ENCODE measurements around the gene ZFY. TPM values are rescaled to one million over a fixed set of nuclear protein-coding genes. Genes with fewer than 3 reads are reported as not detected.
A peak's percentile ranks its signal among the peaks of the same experiment; 100 is the strongest.

ZFY gene
- polyA plus RNA-seq, 1 experiment, result 5.2 TPM

DNA sequence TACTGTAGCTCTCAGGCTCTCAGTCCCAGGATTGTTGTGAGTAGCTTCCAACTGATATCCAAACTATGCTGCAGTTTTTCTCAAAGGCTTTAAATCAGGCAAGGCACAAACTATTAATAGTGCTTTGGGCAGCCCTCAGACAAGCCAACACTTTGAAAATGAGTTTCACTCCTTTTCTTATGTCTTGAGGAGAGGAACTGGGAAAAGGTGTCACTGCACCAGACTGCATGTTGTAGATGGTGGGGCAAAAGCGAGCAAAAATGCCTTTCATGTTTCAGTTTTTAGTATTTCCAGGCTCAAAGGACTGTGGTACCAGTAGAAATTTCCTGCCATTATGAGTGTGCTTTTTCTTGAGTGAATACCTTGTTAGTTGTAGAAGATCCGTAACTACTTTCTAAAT is 39.1 kb upstream of the ZFY start:
- POLR2A ChIA-PET, result no interaction called here
- Histone ChIP-seq H3K4me3 (ENCODE audit: low read depth, low read length) (no peak overlapping the region), H3K27me3 (ENCODE audit: control insufficient read depth, insufficient read depth, low read length) (no peaks in the 10 kb centered on the region), H3K36me3 (ENCODE audit: control insufficient read depth, insufficient read depth, low read length) (no peaks in the 10 kb centered on the region)
- TF ChIP-seq, protein P1, sequence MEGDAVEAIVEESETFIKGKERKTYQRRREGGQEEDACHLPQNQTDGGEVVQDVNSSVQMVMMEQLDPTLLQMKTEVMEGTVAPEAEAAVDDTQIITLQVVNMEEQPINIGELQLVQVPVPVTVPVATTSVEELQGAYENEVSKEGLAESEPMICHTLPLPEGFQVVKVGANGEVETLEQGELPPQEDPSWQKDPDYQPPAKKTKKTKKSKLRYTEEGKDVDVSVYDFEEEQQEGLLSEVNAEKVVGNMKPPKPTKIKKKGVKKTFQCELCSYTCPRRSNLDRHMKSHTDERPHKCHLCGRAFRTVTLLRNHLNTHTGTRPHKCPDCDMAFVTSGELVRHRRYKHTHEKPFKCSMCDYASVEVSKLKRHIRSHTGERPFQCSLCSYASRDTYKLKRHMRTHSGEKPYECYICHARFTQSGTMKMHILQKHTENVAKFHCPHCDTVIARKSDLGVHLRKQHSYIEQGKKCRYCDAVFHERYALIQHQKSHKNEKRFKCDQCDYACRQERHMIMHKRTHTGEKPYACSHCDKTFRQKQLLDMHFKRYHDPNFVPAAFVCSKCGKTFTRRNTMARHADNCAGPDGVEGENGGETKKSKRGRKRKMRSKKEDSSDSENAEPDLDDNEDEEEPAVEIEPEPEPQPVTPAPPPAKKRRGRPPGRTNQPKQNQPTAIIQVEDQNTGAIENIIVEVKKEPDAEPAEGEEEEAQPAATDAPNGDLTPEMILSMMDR (IDR thresholded peaks at IDR 0.05; ENCODE audit: insufficient read depth, low read depth, low read length), result no peak
- CTCF ChIA-PET, result no interaction called here
- DNase-seq (ENCODE audit: low read depth), result no peak

DNA sequence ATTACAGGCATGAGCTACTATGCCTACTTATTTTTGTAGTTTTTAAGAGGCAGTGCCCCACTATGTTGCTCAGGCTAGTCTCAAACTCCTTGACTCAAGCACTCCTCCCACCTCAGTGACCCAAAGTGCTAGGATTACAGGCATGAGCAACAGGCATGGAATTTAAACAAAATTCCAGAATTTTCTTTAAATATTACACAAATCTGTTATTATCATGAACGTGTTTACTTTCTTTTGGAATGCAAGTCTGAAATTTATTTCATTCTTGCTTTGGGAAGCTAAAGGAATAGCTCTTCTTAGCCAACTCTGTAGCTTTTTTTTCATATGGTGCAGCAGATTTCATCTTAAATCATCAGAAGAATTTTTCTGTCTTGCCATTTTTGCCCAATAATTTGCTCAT is 27.8 kb upstream of the ZFY start:
- TF ChIP-seq, protein P1 (IDR thresholded peaks at IDR 0.05; ENCODE audit: insufficient read depth, low read depth, low read length), result no peak
- DNase-seq (ENCODE audit: low read depth), result peak; percentile 67
- H3K36me3 ChIP-seq (ENCODE audit: control insufficient read depth, insufficient read depth, low read length), result no peaks in the 10 kb centered on the region
- CTCF ChIA-PET, result no interaction called here
- no peak overlapping the region for H3K4me3 ChIP-seq (ENCODE audit: low read depth, low read length)
- POLR2A ChIA-PET, result no interaction called here
- H3K27me3 ChIP-seq (ENCODE audit: control insufficient read depth, insufficient read depth, low read length), result no peaks in the 10 kb centered on the region

DNA sequence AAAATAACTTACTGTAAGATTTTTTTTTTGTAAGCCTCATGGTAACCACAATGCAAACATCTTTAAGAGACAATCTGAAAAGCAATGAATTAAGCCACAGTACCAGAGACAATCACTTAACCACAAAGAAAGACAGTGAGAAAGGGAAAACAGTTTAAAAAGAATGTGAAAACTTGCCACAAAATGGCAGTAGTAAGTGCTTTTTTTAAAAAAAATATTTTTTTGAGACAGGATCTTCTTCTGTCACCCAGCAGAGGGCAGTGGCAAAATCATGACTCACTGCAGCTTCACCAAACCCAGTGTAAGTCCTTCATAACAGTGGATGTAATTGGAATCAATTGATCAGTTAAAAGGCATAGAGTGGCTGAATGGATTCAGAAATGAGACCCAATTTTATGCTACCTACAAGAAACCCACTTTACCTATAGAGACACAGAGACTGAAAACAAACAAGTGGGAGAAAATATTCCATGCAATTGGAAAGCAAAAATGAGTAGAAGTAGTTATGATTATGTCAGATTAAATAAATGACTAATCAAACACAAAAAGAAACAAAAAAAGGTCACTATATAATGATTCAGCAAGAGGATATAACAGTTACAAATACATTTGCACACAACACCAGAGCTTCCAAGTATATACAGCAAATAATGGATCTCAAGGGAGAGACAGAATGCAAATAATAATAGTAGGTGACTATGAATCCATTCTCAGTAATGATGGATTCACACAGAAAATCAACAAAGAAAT is 21.9 kb upstream of the ZFY start:
- CTCF ChIA-PET, result no interaction called here
- Histone ChIP-seq H3K36me3 (ENCODE audit: control insufficient read depth, insufficient read depth, low read length) (no peaks in the 10 kb centered on the region), H3K27me3 (ENCODE audit: control insufficient read depth, insufficient read depth, low read length) (no peaks in the 10 kb centered on the region), H3K4me3 (ENCODE audit: low read depth, low read length) (no peak overlapping the region)
- TF ChIP-seq, protein P1 (IDR thresholded peaks at IDR 0.05; ENCODE audit: insufficient read depth, low read depth, low read length), result peak; percentile 48
- no peak for DNase-seq (ENCODE audit: low read depth)
- POLR2A ChIA-PET, result no interaction called here

DNA sequence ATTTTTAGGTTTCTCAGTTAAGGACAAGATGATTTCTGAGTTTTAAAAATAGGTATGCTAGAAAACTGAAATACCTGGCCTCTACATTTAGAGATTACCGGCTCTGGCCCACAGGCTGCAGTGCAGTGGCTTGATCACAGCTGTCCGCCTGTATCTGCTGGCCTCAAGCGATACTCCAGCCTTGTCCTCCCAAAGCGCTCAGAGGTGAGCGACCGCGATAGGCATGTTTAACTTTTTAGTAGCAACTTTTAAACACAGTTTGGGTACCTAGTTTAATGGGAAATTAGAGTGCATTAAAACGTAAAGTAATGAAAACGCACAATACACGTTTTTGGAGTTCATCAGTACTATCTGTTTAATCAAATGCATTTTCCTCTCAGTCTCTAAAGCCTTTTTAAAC is 1.1 kb upstream of the ZFY start:
- no peaks in the 10 kb centered on the region for H3K36me3 ChIP-seq (ENCODE audit: control insufficient read depth, insufficient read depth, low read length)
- peak overlapping the region; percentile 67 for H3K4me3 ChIP-seq (ENCODE audit: low read depth, low read length)
- DNase-seq (ENCODE audit: low read depth), result no peak
- CTCF ChIA-PET, result no interaction called here
- no peaks in the 10 kb centered on the region for H3K27me3 ChIP-seq (ENCODE audit: control insufficient read depth, insufficient read depth, low read length)
- TF ChIP-seq, protein P1 (IDR thresholded peaks at IDR 0.05; ENCODE audit: insufficient read depth, low read depth, low read length), result no peak
- POLR2A ChIA-PET, result no interaction called here

DNA sequence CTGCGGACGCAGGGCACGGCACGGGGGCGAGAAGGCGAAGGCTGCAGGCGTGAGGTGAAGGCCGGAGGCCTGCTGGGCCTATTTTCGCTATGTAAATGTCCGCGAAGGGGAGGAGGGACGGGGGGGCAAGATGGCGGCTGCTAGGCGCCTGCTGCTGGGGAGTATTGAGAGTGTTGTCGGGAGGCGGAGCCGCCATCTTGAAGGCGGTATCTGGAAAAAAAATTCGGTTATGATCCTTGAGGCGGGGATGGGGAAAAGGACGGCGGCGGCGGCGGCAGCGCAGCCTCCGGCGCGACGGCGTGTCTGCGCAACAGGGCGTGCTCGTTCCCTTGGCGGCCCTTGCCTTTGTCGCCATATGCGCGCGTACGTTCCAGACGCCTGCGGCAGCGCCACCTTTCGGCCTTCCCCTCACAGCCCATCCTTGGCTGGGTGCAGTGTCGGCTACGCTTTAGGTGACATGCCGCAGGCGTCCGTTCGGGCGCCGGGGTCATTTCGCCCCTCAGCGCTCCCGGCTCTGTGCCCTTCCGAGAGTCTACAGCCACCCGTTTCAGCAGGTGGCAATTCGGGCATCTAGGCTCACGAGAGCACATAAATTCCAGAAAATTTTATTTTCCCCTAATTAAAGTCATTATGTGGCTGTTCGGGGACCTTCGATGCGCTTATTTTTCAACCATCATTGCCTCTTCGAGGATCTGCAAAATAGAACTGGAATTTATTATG is 695 bp downstream of the ZFY start:
- Histone ChIP-seq H3K4me3 (ENCODE audit: low read depth, low read length) (peak overlapping the region; percentile 67), H3K36me3 (ENCODE audit: control insufficient read depth, insufficient read depth, low read length) (no peaks in the 10 kb centered on the region), H3K27me3 (ENCODE audit: control insufficient read depth, insufficient read depth, low read length) (no peaks in the 10 kb centered on the region)
- peak; percentile 50 for DNase-seq (ENCODE audit: low read depth)
- ChIA-PET CTCF (interaction anchor here (1.1 kb wide), 1 partner anchor 136 kb away, joined by 3 read pairs; no protein-coding TSS in a partner anchor), POLR2A (no interaction called here)
- TF ChIP-seq, protein P1 (IDR thresholded peaks at IDR 0.05; ENCODE audit: insufficient read depth, low read depth, low read length), result peak; percentile 77
